NCI-H2029 (cell line): ENCODE data around the gene TCF7L1.
"Not testable (repeated sequence)": the region's sequence is repeated elsewhere in the genome, so short reads cannot be mapped to it uniquely, and the experiment has no call there.

Experiments
- DNase-seq: peaks from one replicate; lab custom pipeline; 2025; lab: John Stamatoyannopoulos, UW

Gene TCF7L1

GRCh38 chr2:85326406-85327159, 193.4 kb downstream of the TCF7L1 start:
- DNase-seq = no peak

DNA sequence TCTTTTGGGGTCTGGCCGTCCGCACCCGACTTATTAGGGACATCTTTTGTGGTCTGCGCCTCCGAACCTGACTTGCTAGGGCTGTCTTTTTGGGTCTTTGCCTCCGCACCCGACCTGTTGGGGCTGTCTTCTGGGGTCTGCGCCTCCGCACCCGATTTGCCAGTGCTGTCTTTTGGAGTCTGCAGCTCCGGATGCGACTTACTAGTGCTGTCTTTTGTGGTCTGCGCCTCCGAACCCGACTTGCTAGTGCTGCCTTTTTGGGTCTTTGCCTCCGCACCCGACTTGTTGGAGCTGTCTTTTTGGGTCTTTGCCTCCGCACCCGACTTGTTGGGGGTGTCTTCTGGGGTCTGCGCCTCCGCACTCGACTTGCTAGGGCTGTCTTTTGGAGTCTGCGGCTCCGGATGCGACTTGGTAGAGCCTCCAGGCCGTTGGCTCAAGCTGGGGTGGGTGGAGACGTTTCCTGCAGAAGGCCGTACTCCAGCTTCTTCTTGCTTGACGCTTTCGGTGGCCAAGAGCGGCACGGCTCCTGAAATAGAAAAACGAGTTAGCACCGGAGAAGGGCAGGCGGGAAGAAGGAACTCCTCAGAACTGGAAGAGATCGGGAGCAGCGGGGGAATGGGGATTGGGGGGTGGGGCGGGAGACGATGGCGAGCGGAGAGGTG, 194.1 kb downstream of the TCF7L1 start:
- no peak for DNase-seq

- peak; percentile 85 for DNase-seq
Measured at GRCh38 chr2:85327822-85328617, 194.8 kb downstream of the TCF7L1 start, which contains the start of gene TGOLN2. Gene TGOLN2 (minus strand): TSS chr2:85327989. CDS start chr2:85327962, 27 bp downstream.

- DNase-seq = no peak
Measured at GRCh38 chr2:85329181-85329651, 196.0 kb downstream of the TCF7L1 start.

GRCh38 chr2:85329701-85330100, 196.5 kb downstream of the TCF7L1 start:
- not testable (repeated sequence) for DNase-seq

GRCh38 chr2:85330839-85331636, 197.8 kb downstream of the TCF7L1 start:
- no peak for DNase-seq

GRCh38 chr2:85333877-85334276, 200.7 kb downstream of the TCF7L1 start:
- not testable (repeated sequence) for DNase-seq

GRCh38 chr2:85334928-85335327, 201.7 kb downstream of the TCF7L1 start:
- no peak for DNase-seq

DNA sequence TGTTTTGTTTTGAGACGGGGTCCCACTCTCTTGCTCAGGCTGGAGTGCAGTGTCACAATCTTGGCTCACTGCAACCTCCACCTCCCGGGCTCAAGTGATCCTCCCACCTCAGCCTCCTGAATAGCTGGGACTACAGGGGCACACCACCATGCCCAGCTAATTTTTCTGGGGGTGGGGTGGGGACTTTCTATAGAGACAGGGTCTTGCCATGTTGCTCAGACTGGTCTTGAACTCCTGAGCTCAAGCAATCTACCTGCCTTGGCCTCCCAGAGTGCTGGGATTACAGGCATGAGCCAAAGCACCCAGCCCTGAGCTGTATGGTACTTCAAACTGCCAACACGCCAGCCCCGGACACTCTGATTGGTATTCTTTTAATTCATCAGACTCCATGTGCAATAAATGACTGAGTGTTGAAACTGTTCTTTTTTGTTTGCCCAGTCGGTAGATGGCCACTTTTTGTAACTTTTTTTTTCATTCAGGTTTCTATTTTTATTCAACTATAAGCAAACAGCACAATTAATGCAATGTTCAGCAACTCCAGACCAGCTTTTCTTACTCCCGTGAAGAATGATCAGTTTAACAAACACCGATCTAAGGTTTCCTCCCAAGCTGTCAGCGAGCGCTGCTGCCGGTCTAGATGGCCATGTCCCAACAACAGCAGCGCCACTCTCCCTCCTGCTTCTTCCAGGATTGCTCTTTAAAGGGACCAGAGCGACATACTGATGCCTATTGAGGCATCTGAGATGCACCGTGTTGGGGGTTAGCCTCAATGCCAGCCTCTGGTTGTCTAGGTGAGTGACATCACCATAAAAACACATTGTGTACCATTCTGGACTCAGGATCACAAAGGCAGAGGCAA, 207.1 kb downstream of the TCF7L1 start:
- no peak for DNase-seq

- no peak for DNase-seq
Measured at GRCh38 chr2:85341269-85342029, 208.3 kb downstream of the TCF7L1 start.

- no peak for DNase-seq
Measured at GRCh38 chr2:85342156-85342555, 209.0 kb downstream of the TCF7L1 start.

DNA sequence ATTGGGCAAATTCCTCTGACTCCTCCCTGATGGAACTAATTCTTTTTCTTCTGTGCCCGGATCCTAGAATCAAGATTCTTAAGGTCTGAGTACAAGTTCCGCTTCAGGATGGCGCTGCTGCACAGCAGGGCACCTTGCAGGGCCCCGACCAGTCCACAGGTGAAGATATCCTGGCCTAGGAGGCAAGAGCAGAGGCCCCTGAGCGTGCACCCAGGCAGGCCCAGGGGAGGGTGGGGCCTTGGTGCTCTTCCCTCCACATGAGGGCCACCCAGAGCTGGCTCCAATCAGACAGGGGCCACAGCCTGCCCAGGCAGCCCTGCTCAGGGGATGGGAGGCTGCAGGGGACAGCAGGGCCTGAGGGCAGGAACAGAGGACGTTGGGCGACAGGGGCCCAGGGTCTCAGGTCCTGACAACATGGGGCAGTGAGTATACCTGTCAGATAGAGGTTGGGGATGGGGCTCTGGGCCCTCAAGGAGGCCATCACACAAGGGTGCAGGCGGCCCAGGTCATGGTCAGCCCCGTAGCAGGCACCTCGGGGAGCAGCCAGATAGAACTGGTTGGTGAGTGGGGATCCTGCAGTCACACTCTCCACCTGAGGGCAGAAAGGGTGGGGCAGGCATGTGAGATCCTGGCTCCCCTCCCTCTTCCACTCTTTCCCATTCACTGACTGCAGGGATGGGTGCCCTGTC, 210.2 kb downstream of the TCF7L1 start:
- not testable (repeated sequence) for DNase-seq

GRCh38 chr2:85344356-85344954, 211.3 kb downstream of the TCF7L1 start:
- DNase-seq = no peak

DNA sequence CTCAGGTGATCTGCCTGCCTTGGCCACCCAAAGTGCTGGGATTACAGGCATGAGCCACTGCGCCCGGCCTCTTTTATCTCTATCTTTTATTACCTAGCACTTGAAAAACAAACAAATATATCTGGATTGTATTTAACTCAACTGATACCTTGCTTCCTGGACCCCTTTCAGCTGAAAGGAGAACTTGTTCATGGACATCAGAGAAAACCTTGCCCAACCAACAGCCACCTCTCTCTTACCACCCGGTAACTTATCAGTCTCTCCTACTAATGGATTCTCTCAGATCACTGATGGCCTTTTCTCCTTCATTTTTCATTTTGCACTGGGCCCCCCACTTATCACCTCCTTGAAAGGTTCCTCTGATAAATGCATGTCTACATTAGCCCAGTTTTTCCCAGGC, 214.4 kb downstream of the TCF7L1 start:
- DNase-seq = no peak

DNA sequence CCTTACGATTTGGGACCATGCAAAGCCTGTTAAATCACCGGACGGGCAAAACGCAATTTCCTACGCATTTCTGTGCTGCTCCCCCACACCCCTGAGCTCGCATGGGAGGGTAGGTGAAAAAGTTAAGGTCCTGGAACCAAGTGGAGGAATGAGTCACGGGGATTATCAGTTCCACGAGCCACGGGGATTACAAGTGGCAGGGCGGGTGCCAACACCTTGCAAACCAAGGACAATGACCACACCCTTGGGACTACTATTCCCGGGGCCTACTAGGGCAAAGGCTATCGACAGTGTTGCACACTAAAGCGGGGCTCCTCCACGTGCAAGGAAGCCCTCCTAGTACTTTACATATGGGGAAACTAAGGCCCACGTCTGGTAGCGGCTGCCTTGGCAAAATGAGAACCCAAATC, 220.7 kb downstream of the TCF7L1 start:
- DNase-seq = no peak

DNA sequence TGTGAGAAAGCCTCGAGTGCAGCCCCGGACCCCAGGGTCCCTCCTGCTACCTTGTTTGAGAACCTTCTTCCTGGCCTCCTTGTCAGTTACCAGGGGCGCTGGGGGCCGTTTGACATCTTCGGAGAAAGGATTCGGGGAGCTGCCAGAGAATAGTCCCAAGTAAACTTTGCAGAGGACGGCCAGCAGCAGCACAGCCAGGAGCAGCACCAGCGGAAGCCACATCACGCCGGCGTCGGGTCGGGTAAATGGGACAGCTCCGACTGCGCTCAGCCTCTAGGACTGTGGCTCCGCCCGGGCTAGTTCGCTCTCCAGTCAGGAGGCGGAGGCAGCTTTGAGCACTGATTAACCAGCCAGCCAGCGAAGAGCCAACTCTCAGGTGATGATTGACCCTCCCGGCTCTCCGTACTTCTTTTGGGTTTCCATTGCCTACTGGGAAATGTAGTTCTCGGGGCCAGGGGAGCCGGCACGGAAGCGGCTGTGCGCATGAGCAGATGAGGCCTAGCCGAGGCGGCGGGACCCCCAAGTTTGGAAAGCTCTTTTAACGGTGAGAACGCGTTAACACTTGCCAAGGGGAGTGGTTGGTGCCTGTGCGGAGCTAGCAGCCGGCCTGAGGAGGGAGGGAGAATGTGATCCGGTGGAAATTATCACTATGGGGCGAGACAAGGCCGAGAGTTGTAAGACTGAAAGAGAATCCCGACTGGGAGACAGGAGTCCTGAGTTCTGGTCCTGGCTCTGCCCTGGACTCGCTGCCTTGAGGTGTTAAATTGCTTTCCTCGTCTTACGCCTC, 221.3 kb downstream of the TCF7L1 start, which contains the start of the genes ELMOD3 and RETSAT:
TSS of gene ELMOD3 (plus strand) at position 484 of the 787 bp plus-strand sequence. CDS start 2,430 bp downstream, outside the sequence.
TSS of gene RETSAT (minus strand) at position 243 of the 787 bp plus-strand sequence. CDS start at position 222, 21 bp downstream.
- DNase-seq = peak; percentile 95

- no peak for DNase-seq
Measured at GRCh38 chr2:85355073-85355410, 221.8 kb downstream of the TCF7L1 start.

DNA sequence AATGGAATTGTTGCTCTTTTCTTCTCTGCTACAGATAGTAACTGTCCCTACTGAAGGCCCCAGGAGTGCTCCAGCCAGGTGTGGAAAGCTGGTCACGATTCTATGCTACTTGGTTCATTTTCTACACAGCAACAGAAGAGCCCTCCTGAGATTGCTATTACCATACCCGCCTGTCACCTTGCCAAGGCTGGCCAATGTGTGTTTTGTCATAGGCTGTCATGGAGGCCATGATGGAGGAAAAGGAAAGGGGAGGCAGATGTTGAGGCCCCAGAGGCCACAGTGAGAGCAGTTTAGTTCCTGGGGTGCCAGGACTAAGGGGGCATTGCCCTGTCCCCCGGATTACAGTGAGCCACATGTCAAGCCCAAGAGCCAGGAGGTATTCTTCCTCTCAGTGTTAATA, 222.3 kb downstream of the TCF7L1 start:
- DNase-seq = peak; percentile 34
